T-cell (primary cell): ENCODE results near the gene MTMR4. TPM values are rescaled to one million over a fixed set of nuclear protein-coding genes. Genes with fewer than 3 reads are reported as not detected.
A peak's percentile ranks its signal among the peaks of the same experiment; 100 is the strongest.
"Not testable (repeated sequence)": the region's sequence is repeated elsewhere in the genome, so short reads cannot be mapped to it uniquely, and the experiment has no call there.

Source experiments
- ATAC-seq, 4 experiments: fragments of 200-7000 bp in 3 of 4; fragments of 150-1000 bp in 1 of 4; cut with Tn5 transposase; replicated peaks in 1 of 4; 1 replicate in 3 of 4; 2 replicates in 1 of 4; pipeline ENCODE4 v1.10.0; 2021; ENCODE audit warnings: moderate library complexity in 3 of 4, mild to moderate bottlenecking in 2 of 4, moderate number of reproducible peaks in 1 of 4
- CTCF ChIA-PET, 2 donors: fragments of 300-600 bp; sonication (Branson Sonifier 250); formaldehyde crosslinking; loops; one replicate each; lab custom pipeline; 2022; ENCODE audit warnings: antibody characterized with exemption in 2 of 2; lab: Charles Lee
- POLR2A ChIA-PET, 2 donors: fragments of 300-600 bp; sonication (Branson Sonifier 250); formaldehyde crosslinking; loops; one replicate each; lab custom pipeline; 2022; ENCODE audit warnings: antibody characterized with exemption in 2 of 2; lab: Charles Lee
- DNase-seq, 35 experiments: peaks; one replicate each; pipeline versions ENCODE4 v3.0.0 to v3.0.0-alpha.2; 2013 to 2023
- H3K27ac ChIP-seq: one replicate; pipeline ENCODE4 v1.5.1; 2013; ENCODE audit warnings: low read length
- H3K27me3 ChIP-seq, 2 experiments: replicated peaks in 1 of 2; 1 replicate in 1 of 2; 2 replicates in 1 of 2; pipeline versions ENCODE4 v1.6.1 to v1.7.0; 2013; ENCODE audit warnings: low read length in 1 of 2, mixed read lengths in 1 of 2; ENCODE audit not compliant: control insufficient read depth in 2 of 2, insufficient read depth in 2 of 2; ENCODE audit errors: extremely low read depth in 1 of 2
- H3K36me3 ChIP-seq, 2 donors: 1 replicate in 1 of 2; 2 replicates in 1 of 2; pipeline versions ENCODE4 v1.6.1 to v1.7.0; 2013; ENCODE audit warnings: low read length in 1 of 2; ENCODE audit not compliant: control insufficient read depth in 2 of 2, insufficient read depth in 1 of 2; ENCODE audit errors: extremely low read depth in 1 of 2
- H3K4me1 ChIP-seq, 2 experiments: 1 replicate in 1 of 2; 2 replicates in 1 of 2; pipeline versions ENCODE4 v1.6.1 to v1.7.0; 2013; ENCODE audit warnings: low read length in 2 of 2, mixed read lengths in 1 of 2; ENCODE audit not compliant: insufficient read depth in 2 of 2, control insufficient read depth in 1 of 2; ENCODE audit errors: extremely low read depth in 1 of 2
- H3K4me3 ChIP-seq, 2 donors: 1 replicate in 1 of 2; 2 replicates in 1 of 2; pipeline versions ENCODE4 v1.5.1 to v1.7.0; 2013; ENCODE audit warnings: mild to moderate bottlenecking in 2 of 2, low read length in 1 of 2, moderate library complexity in 1 of 2; ENCODE audit not compliant: control insufficient read depth in 1 of 2; ENCODE audit errors: extremely low read depth in 1 of 2
- H3K9me3 ChIP-seq: 2 replicates; pipeline ENCODE4 v1.7.0; 2013
- H3K27ac Mint-ChIP-seq, 2 donors: one replicate each; pipeline ENCODE4 v1.8.0; 2020 to 2021; ENCODE audit warnings: mild to moderate bottlenecking in 2 of 2, mixed read lengths in 2 of 2
- H3K27me3 Mint-ChIP-seq, 2 donors: one replicate each; pipeline ENCODE4 v1.8.0; 2021 to 2022; ENCODE audit warnings: mixed read lengths in 2 of 2
- H3K36me3 Mint-ChIP-seq: one replicate; pipeline ENCODE4 v1.8.0; 2021; ENCODE audit warnings: mixed read lengths
- H3K4me1 Mint-ChIP-seq, 3 donors: one replicate each; pipeline ENCODE4 v1.8.0; 2020 to 2022; ENCODE audit warnings: mixed read lengths in 3 of 3, mild to moderate bottlenecking in 1 of 3
- H3K4me3 Mint-ChIP-seq, 3 donors: one replicate each; pipeline ENCODE4 v1.8.0; 2020 to 2022; ENCODE audit warnings: mild to moderate bottlenecking in 3 of 3, mixed read lengths in 3 of 3, moderate library complexity in 3 of 3
- H3K9me3 Mint-ChIP-seq, 3 donors: one replicate each; pipeline ENCODE4 v1.8.0; 2020 to 2022; ENCODE audit warnings: mixed read lengths in 3 of 3
- WGBS: methylation state at CpG from one replicate; pipeline ENCODE4 v1.1.5; 2013; ENCODE audit warnings: missing lambda C conversion rate; ENCODE audit not compliant: insufficient coverage; 5-methylcytosine and 5-hydroxymethylcytosine counted together
- total RNA-seq, 35 experiments: library from RNA in 6 of 35; stranded (reverse) in 6 of 35; fragments of 120-200 nt in 1 of 35; gene quantifications; one replicate each; pipeline versions ENCODE4 v1.2.1 to v1.2.4 and lab custom pipeline; 2013 to 2026

MTMR4 gene
- total RNA-seq (10 to 100 TPM; 43.1 to 55.1 (median 53.1) TPM), total RNA-seq (lab: John Stamatoyannopoulos, UW) (20.0 to 204 (median 95.1) reads per million in 29 experiments)
- 43.9 TPM for total RNA-seq (2013)

GRCh38 chr17:58513965-58514769 is at the start of gene MTMR4:
Gene MTMR4, minus strand, starts transcription at chr17:58514638. Its CDS starts 231 bp downstream, at chr17:58514407.
- DNase-seq (peak; percentile 43 to 83 (median 59)), ATAC-seq (peak in 3 of 4 experiments; percentile 9 to 12 (median 12))
- ChIA-PET CTCF (interaction anchor here in 1 of 2 donors (0.6 to 1.3 kb wide), 3 partner anchors 28 to 494 kb away, joined by 3 read pairs; no protein-coding TSS in a partner anchor), POLR2A (interaction anchor here in 1 of 2 donors (0.5 kb wide), 2 partner anchors 31 to 490 kb away, joined by 3 to 5 read pairs; no protein-coding TSS in a partner anchor)
- Histone ChIP-seq H3K36me3 (peaks cover 16 to 32% of the 10 kb centered on the region in 2 donors), H3K4me3 (peak within 1 kb of the TSS; percentile 64 to 65), H3K27me3 (no peaks in the 10 kb centered on the region), H3K4me1 (peaks cover 39 to 42% of the 10 kb centered on the region in 2 experiments), H3K27ac (peak within 1 kb of the TSS; percentile 36), H3K9me3 (no peaks in the 10 kb centered on the region)
- Mint-ChIP-seq H3K27ac (peak within 1 kb of the TSS; percentile 95 to 97), H3K9me3 (no peaks in the 10 kb centered on the region), H3K4me1 (peaks cover 52 to 66% (median 54%) of the 10 kb centered on the region in 3 donors), H3K27me3 (no peaks in the 10 kb centered on the region), H3K36me3 (peaks cover 27% of the 10 kb centered on the region), H3K4me3 (peak within 1 kb of the TSS; percentile 87 to 96 (median 95))
- WGBS: 1% methylated on average over 50 of the region's 64 CpGs

GRCh38 chr17:58560511-58560910 is 46.1 kb upstream of the MTMR4 start:
- Mint-ChIP-seq H3K36me3 (no peaks in the 10 kb centered on the region), H3K9me3 (no peaks in the 10 kb centered on the region), H3K27ac (no peak overlapping the region), H3K4me1 (peaks cover 6 to 8% (median 7%) of the 10 kb centered on the region in 3 donors), H3K27me3 (no peaks in the 10 kb centered on the region), H3K4me3 (no peak overlapping the region)
- DNase-seq (no peak), ATAC-seq (no peak)
- Histone ChIP-seq H3K27ac (no peak overlapping the region), H3K36me3 (no peaks in the 10 kb centered on the region), H3K27me3 (no peaks in the 10 kb centered on the region), H3K9me3 (no peaks in the 10 kb centered on the region), H3K4me3 (no peak overlapping the region), H3K4me1 (no peaks in the 10 kb centered on the region)
- 60% methylated on average over 1 of the region's 1 CpG for WGBS
- POLR2A ChIA-PET: no interaction called here
- CTCF ChIA-PET: no interaction called here

GRCh38 chr17:58557981-58558380 is 43.5 kb upstream of the MTMR4 start:
- Histone ChIP-seq H3K9me3 (no peaks in the 10 kb centered on the region), H3K36me3 (no peaks in the 10 kb centered on the region), H3K4me1 (no peaks in the 10 kb centered on the region), H3K27me3 (no peaks in the 10 kb centered on the region), H3K27ac (no peak overlapping the region), H3K4me3 (no peak overlapping the region)
- no peaks in the 10 kb centered on the region for H3K27me3 Mint-ChIP-seq
- ChIA-PET POLR2A (no interaction called here), CTCF (no interaction called here)
- H3K36me3 Mint-ChIP-seq: no peaks in the 10 kb centered on the region
- no peaks in the 10 kb centered on the region for H3K9me3 Mint-ChIP-seq
- H3K4me1 Mint-ChIP-seq: peaks cover 6 to 8% (median 7%) of the 10 kb centered on the region in 3 donors
- WGBS: 83% methylated on average over 3 of the region's 3 CpGs
- ATAC-seq: no peak
- DNase-seq: no peak
- H3K27ac Mint-ChIP-seq: no peak overlapping the region
- no peak overlapping the region for H3K4me3 Mint-ChIP-seq

GRCh38 chr17:58556833-58557250 is 42.4 kb upstream of the MTMR4 start:
- no CpG with 5 or more reads among the region's 5 CpGs for WGBS
- Mint-ChIP-seq H3K27ac (no peak overlapping the region), H3K36me3 (no peaks in the 10 kb centered on the region), H3K4me3 (peak overlapping the region in 1 of 3 donors; percentile 10), H3K27me3 (no peaks in the 10 kb centered on the region), H3K9me3 (no peaks in the 10 kb centered on the region), H3K4me1 (peaks cover 6 to 8% (median 7%) of the 10 kb centered on the region in 3 donors)
- DNase-seq: no peak
- POLR2A ChIA-PET: no interaction called here
- ATAC-seq: no peak
- H3K36me3 ChIP-seq: no peaks in the 10 kb centered on the region
- H3K27me3 ChIP-seq: no peaks in the 10 kb centered on the region
- CTCF ChIA-PET: no interaction called here
- no peaks in the 10 kb centered on the region for H3K9me3 ChIP-seq
- no peak overlapping the region for H3K4me3 ChIP-seq
- H3K27ac ChIP-seq: no peak overlapping the region
- no peaks in the 10 kb centered on the region for H3K4me1 ChIP-seq

GRCh38 chr17:58555109-58555508 is 40.7 kb upstream of the MTMR4 start:
- H3K36me3 Mint-ChIP-seq, H3K4me1 Mint-ChIP-seq, DNase-seq, H3K4me3 Mint-ChIP-seq, H3K4me3 ChIP-seq, H3K27ac Mint-ChIP-seq, H3K9me3 Mint-ChIP-seq, CTCF ChIA-PET, ATAC-seq, H3K27me3 Mint-ChIP-seq, H3K27ac ChIP-seq, H3K4me1 ChIP-seq, H3K36me3 ChIP-seq, H3K9me3 ChIP-seq, H3K27me3 ChIP-seq: not testable (repeated sequence)
- POLR2A ChIA-PET: interaction anchor here (0.6 to 0.7 kb wide), 2 partner anchors 27 to 303 kb away, joined by 4 to 6 read pairs; no protein-coding TSS in a partner anchor
- WGBS: 100% methylated on average over 1 of the region's 3 CpGs

- no peaks in the 10 kb centered on the region for H3K4me1 ChIP-seq
- Mint-ChIP-seq H3K36me3 (no peaks in the 10 kb centered on the region), H3K9me3 (no peaks in the 10 kb centered on the region), H3K4me1 (no peaks in the 10 kb centered on the region), H3K27me3 (no peaks in the 10 kb centered on the region), H3K27ac (no peak overlapping the region), H3K4me3 (no peak overlapping the region)
- H3K4me3 ChIP-seq: no peak overlapping the region
- ATAC-seq (no peak), DNase-seq (no peak)
- no peak overlapping the region for H3K27ac ChIP-seq
- ChIA-PET CTCF (no interaction called here), POLR2A (no interaction called here)
- no peaks in the 10 kb centered on the region for H3K36me3 ChIP-seq
- no CpG with 5 or more reads among the region's 2 CpGs for WGBS
- peaks cover 0 to 17% of the 10 kb centered on the region in 2 experiments for H3K27me3 ChIP-seq
- H3K9me3 ChIP-seq: no peaks in the 10 kb centered on the region
These were observed 26.8 kb upstream of the MTMR4 start for GRCh38 chr17:58541249-58541648.
